ENCODE results near the gene UCMA.
"Not testable (repeated sequence)": the region's sequence is repeated elsewhere in the genome, so short reads cannot be mapped to it uniquely, and the experiment has no call there.

The UCMA gene, protein sequence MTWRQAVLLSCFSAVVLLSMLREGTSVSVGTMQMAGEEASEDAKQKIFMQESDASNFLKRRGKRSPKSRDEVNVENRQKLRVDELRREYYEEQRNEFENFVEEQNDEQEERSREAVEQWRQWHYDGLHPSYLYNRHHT

DNA sequence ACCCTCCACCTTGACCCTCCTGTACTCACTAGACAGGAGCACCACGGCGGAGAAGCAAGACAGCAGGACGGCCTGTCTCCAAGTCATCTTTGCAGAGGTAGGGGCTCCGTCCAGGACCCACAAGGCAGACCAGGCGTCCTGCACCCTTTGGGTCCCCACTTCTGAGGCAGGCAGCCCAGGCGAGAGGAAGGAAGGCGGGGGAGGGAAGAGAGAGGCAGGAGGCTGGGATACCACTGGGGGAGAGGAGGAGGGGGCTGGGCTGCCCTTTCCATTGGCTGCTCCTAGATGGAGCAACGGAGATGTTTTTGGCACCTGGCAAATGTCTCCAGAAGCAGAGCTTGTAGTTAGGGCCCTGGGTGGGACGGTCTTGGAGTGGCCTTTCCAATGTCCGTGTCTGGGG, at the start of gene UCMA:
TSS of gene UCMA (minus strand) at position 203 of the 400 bp plus-strand sequence. CDS start at position 87, 116 bp downstream.
- no peak for DNase-seq (ENCODE audit: low read depth)

DNA sequence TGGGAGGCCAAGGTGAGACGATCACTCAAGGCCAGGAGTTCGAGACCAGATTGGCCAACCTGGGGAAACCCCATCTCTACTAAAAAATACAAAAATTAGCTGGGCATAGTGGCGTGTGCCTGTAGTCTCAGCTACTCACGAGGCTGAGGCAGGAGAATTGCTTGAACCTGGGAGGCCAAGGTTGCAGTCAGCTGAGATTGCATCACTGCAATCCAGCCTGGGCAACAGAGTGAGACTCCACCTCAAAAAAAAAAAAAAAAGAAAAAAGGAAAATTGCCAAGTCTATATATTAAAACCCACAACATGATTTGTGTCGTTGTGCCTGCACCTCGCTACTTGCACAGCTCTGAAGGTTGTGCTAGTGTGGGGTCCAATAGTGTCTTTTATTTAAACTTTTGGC, 48.2 kb upstream of the UCMA start:
- not testable (repeated sequence) for DNase-seq (ENCODE audit: low read depth)

- peak; percentile 11 for DNase-seq (ENCODE audit: low read depth)
These were observed 42.7 kb upstream of the UCMA start for GRCh38 chr10:13276749-13277365.

DNA sequence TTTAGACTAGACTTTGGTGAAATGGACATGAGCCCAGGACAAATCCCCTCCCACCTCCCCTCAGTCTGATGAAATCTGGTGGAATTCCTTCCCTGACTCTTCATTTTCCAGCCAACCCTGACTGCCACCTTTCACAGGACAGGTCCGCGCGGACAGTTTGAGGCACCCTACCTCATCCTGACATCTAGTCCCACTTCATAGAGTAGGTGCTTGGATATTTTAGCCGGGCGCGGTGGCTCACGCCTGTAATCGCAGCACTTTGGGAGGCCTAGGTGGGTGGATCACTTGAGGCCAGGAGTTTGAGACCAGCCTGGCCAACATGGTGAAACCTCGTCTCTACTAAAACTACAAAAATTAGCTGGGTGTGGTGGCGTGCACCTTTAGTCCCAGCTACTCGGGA, 42.0 kb upstream of the UCMA start:
- DNase-seq (ENCODE audit: low read depth) = not testable (repeated sequence)

- peak; percentile 12 for DNase-seq (ENCODE audit: low read depth)
These were observed 38.0 kb upstream of the UCMA start for GRCh38 chr10:13272164-13272571.

GRCh38 chr10:13271552-13272163, 37.5 kb upstream of the UCMA start:
- DNase-seq (ENCODE audit: low read depth) = no peak

DNA sequence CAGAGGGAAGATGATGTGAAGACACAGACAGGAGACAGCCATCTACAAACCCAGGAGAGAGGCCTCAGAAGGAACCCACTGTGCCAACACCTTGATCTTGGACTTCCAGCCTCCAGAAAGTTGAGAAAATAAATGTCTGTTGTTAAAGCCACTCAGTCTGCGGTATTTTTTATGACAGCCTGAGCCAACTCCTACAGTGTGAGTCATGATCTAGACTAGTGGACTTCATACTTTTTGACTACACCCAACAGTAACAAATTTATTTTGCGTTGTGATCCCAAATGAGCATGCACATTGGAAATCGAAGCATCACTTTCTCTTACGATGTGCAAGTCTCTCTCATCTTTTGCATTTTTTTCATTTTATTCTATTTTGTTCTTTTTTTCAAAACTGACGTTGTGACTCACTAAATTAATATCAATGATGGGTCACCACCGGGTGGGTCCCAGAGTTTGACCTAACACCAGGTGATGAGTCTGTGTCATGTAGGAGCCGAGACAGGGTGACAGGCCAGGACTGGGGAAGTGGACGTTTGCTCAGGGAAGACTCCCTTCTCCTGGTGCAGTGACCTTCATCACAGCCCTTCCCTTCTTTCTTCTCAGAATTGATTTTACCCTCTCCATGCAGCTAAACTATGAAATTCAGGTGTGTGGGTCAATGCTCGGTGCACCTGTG, 36.8 kb upstream of the UCMA start:
- DNase-seq (ENCODE audit: low read depth) = peak; percentile 46

DNA sequence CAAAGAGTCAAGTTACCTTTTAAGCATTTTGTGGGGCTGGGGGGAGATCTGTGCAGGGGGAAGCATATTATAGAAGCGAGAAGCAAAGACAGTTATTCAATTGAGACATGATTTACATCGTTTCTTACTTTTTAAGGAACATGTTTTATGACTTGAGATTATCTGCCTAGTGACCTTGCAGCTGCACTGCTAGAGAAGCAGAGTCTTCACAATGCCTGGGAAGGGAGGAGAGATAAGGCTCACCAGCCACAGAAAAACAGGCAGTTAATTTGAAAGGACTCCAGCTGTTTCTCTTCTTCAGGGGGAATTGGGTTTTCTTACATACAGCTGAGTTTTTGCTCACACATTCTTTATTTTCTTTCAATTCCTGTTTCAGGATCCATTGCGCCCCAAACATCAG, 34.7 kb upstream of the UCMA start:
- DNase-seq (ENCODE audit: low read depth) = no peak

- DNase-seq (ENCODE audit: low read depth) = no peak
These were observed 34.1 kb upstream of the UCMA start for GRCh38 chr10:13268310-13268709.

DNA sequence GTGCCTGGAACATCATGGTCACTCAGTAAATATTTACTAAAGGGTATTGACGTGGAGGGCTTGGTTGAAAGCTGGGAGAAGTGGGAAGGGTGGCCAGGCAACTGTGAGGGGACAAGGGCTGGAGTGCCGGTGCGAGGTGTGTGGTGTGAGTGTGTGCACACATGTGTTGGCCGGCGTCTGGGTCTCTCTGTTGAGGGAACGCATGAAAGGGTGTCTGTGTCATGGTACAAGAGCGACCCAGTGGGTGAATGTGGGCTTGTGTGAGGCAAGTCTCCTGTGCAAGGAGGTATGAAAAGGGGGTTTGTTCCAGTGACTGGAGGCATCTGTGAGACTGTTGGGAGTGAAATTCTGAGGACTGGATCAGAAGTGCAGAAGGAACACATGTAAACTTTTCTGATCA, 29.4 kb upstream of the UCMA start:
- DNase-seq (ENCODE audit: low read depth) = no peak

GRCh38 chr10:13262433-13262832, 28.3 kb upstream of the UCMA start:
- no peak for DNase-seq (ENCODE audit: low read depth)

DNA sequence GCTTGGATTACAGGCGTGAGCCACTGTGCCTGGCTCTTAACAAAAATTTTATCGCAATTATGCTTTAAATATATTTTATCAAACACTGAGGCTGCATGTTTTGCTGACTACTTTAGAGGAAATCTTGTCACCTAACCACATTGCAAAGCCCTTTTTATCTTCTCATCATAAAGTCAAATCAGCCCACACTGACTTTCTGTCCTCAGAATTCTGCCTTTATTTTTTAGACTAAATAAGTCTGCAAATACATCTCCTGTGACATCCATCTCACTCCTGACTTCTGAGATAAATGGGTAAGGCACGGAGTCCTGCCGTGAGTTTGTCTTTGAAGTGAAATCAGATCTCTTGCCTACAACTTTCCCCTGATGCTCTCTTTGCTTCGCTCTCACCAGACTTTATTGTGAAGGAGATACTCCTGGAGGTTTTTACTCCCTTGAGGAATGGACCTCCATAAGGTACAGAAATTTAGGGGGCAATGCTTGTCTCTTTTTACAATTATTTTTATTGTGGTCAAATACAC, 23.5 kb upstream of the UCMA start:
- DNase-seq (ENCODE audit: low read depth) = no peak

- no peak for DNase-seq (ENCODE audit: low read depth)
These were observed 22.5 kb upstream of the UCMA start for GRCh38 chr10:13256627-13257026.

DNA sequence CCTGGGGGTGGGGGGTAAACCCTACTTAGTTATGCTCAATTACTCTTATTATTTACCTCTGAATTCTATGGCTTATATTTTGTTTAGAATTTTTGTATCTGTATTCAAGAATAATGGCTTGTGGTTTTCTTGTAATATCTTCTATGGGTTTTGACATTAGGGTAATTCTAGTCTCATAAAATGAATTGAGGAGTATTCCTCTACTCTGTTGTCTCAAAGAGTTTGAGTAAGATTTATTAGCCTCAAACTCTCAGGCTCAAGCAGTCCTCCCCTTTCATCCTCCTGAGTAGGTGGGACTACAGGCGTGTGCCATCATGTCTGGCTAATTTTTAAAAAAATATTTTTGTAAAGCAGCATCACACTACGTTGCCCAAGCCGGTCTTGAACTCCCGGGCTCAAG, 19.6 kb upstream of the UCMA start:
- DNase-seq (ENCODE audit: low read depth) = no peak

GRCh38 chr10:13247784-13248183, 13.6 kb upstream of the UCMA start:
- DNase-seq (ENCODE audit: low read depth) = no peak

GRCh38 chr10:13247246-13247645, 13.1 kb upstream of the UCMA start:
- DNase-seq (ENCODE audit: low read depth) = no peak

DNA sequence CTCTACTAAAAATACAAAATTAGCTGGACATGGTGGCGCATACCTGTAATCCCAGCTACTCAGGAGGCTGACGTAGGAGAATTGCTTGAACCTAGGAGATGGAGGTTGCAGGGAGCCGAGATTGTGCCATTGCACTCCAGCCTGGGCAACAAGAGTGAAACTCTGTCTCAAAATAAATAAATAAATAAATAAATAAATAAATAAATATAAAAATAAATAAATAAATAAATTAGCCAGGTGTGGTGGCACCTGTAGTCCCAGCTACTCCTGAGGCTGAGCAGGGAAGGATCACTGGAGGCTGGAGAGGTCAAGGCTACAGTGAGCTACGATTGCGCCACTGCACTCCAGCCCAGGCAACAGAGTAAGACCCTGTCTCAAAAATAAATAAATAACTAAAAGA, 8.1 kb upstream of the UCMA start:
- DNase-seq (ENCODE audit: low read depth) = not testable (repeated sequence)

GRCh38 chr10:13241613-13242012, 7.4 kb upstream of the UCMA start:
- DNase-seq (ENCODE audit: low read depth) = no peak

DNA sequence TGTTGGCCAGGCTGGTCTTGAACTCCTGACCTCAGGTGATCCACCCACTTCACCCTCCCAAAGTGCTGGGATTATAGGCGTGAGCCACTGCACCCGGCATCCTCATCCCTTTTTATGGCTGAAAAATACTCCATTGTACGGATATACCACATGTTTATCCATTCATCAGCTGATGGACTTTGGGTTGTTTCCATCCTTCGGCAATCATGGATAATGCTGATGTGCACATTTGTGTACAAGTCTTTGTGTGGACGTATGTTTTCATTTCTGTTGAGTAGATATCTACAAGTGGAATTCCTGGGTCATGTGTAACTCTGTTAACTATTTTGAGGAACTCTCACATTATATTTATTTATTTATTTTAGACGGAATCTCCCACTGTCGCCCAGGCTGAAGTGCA, 5.7 kb upstream of the UCMA start:
- no peak for DNase-seq (ENCODE audit: low read depth)

- no peak for DNase-seq (ENCODE audit: low read depth)
These were observed 4.3 kb upstream of the UCMA start for GRCh38 chr10:13238271-13239077.

GRCh38 chr10:13236638-13237037, 2.5 kb upstream of the UCMA start:
- no peak for DNase-seq (ENCODE audit: low read depth)

DNA sequence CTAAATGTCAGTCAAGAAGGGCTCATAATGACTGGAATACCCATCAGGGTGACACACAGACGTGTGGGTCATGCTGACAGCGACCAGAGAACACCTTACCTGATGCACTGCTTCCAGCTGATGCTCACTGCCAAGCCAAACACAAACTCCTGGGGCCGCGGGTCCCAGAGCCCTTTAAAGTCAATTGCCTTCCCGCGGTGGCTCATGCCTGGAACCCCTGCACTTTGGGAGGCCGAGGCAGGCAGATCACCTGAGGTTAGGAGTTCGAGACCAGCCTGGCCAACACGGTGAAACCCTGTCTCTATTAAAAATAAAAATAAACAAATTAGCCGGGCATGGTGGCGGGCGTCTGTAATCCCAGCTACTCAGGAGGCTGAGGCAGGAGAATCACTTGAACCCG, 562 bp upstream of the UCMA start:
- DNase-seq (ENCODE audit: low read depth) = not testable (repeated sequence)

Measured in stromal cell of bone marrow (primary cell).